Nephron (organoid): Measurements from ENCODE around the gene PCNX2.

Source experiments
- H3K27ac Mint-ChIP-seq, 3 experiments: 2 replicates each; pipeline ENCODE4 v1.8.0; 2020; ENCODE audit warnings: mixed read lengths in 3 of 3, mild to moderate bottlenecking in 2 of 3, moderate library complexity in 1 of 3
- H3K27me3 Mint-ChIP-seq: 2 replicates; pipeline ENCODE4 v1.8.0; 2021; ENCODE audit warnings: low read depth, mild to moderate bottlenecking, moderate library complexity, mixed read lengths
- H3K36me3 Mint-ChIP-seq: 2 replicates; pipeline ENCODE4 v1.8.0; 2020; ENCODE audit warnings: low read depth, mixed read lengths
- H3K4me1 Mint-ChIP-seq: 2 replicates; pipeline ENCODE4 v1.8.0; 2020; ENCODE audit warnings: mixed read lengths
- H3K4me3 Mint-ChIP-seq, 3 experiments: 2 replicates each; pipeline ENCODE4 v1.8.0; 2020; ENCODE audit warnings: mild to moderate bottlenecking in 3 of 3, mixed read lengths in 3 of 3, moderate library complexity in 2 of 3
- H3K9me3 Mint-ChIP-seq: 2 replicates; pipeline ENCODE4 v1.8.0; 2020; ENCODE audit warnings: mixed read lengths
- CTCF ChIP-seq, 3 experiments: fragments of 200-600 bp; sonication (generic); IDR thresholded peaks; one replicate each; pipeline ENCODE4 v1.5.0; 2021; ENCODE audit warnings: antibody characterized with exemption in 3 of 3; ENCODE audit not compliant: unreplicated experiment in 3 of 3

Gene PCNX2

GRCh38 chr1:233015965-233016364, 279.6 kb downstream of the PCNX2 start:
- no peak overlapping the region for H3K27ac Mint-ChIP-seq
- H3K36me3 Mint-ChIP-seq = peaks cover 20% of the 10 kb centered on the region
- TF ChIP-seq CTCF (IDR thresholded peaks at IDR 0.05; ENCODE audit: unreplicated experiment in 3 of 3) = no peak
- H3K27me3 Mint-ChIP-seq = peaks cover 11% of the 10 kb centered on the region
- H3K4me3 Mint-ChIP-seq = no peak overlapping the region
- peaks cover 45% of the 10 kb centered on the region for H3K4me1 Mint-ChIP-seq
- no peaks in the 10 kb centered on the region for H3K9me3 Mint-ChIP-seq

GRCh38 chr1:233012021-233012420, 283.5 kb downstream of the PCNX2 start:
- H3K9me3 Mint-ChIP-seq = no peaks in the 10 kb centered on the region
- no peak overlapping the region for H3K4me3 Mint-ChIP-seq
- TF ChIP-seq CTCF (IDR thresholded peaks at IDR 0.05; ENCODE audit: unreplicated experiment in 3 of 3) = no peak
- no peak overlapping the region for H3K27ac Mint-ChIP-seq
- peaks cover 20% of the 10 kb centered on the region for H3K36me3 Mint-ChIP-seq
- H3K4me1 Mint-ChIP-seq = peaks cover 17% of the 10 kb centered on the region
- H3K27me3 Mint-ChIP-seq = peaks cover 5% of the 10 kb centered on the region

- Mint-ChIP-seq H3K9me3 (no peaks in the 10 kb centered on the region), H3K27ac (no peak overlapping the region), H3K36me3 (peaks cover 20% of the 10 kb centered on the region), H3K4me1 (peaks cover 11% of the 10 kb centered on the region), H3K4me3 (no peak overlapping the region), H3K27me3 (peaks cover 8% of the 10 kb centered on the region)
- no peak for TF ChIP-seq CTCF (IDR thresholded peaks at IDR 0.05; ENCODE audit: unreplicated experiment in 3 of 3)
These were observed 285.4 kb downstream of the PCNX2 start for GRCh38 chr1:233010146-233010545.

- no peak for TF ChIP-seq CTCF (IDR thresholded peaks at IDR 0.05; ENCODE audit: unreplicated experiment in 3 of 3)
- no peak overlapping the region for H3K27ac Mint-ChIP-seq
- peaks cover 5% of the 10 kb centered on the region for H3K4me1 Mint-ChIP-seq
- no peak overlapping the region for H3K4me3 Mint-ChIP-seq
- H3K9me3 Mint-ChIP-seq = peaks cover 5% of the 10 kb centered on the region
- peaks cover 7% of the 10 kb centered on the region for H3K36me3 Mint-ChIP-seq
- H3K27me3 Mint-ChIP-seq = peaks cover 6% of the 10 kb centered on the region
These were observed 289.0 kb downstream of the PCNX2 start for GRCh38 chr1:233006541-233006973.

GRCh38 chr1:233006108-233006507, 289.4 kb downstream of the PCNX2 start:
- Mint-ChIP-seq H3K9me3 (peaks cover 5% of the 10 kb centered on the region), H3K27ac (no peak overlapping the region), H3K27me3 (peaks cover 6% of the 10 kb centered on the region), H3K4me1 (peaks cover 5% of the 10 kb centered on the region), H3K36me3 (peaks cover 7% of the 10 kb centered on the region), H3K4me3 (no peak overlapping the region)
- no peak for TF ChIP-seq CTCF (IDR thresholded peaks at IDR 0.05; ENCODE audit: unreplicated experiment in 3 of 3)

GRCh38 chr1:233005703-233006102, 289.8 kb downstream of the PCNX2 start:
- Mint-ChIP-seq H3K27me3 (peaks cover 6% of the 10 kb centered on the region), H3K27ac (no peak overlapping the region), H3K4me3 (no peak overlapping the region), H3K9me3 (peaks cover 5% of the 10 kb centered on the region), H3K36me3 (peaks cover 8% of the 10 kb centered on the region), H3K4me1 (peaks cover 5% of the 10 kb centered on the region)
- TF ChIP-seq CTCF (IDR thresholded peaks at IDR 0.05; ENCODE audit: unreplicated experiment in 3 of 3) = no peak
